Measurements from ENCODE around the gene CDH8. TPM values are rescaled to one million over a fixed set of nuclear protein-coding genes. Genes with fewer than 3 reads are reported as not detected.
"Not testable (repeated sequence)": the region's sequence is repeated elsewhere in the genome, so short reads cannot be mapped to it uniquely, and the experiment has no call there.

Gene CDH8
- total and polyA plus RNA-seq, 8 donors = 0.05 to 0.20 (median 0.15) TPM; not detected in 4

GRCh38 chr16:61921373-61921772, 114.9 kb downstream of the CDH8 start:
- 36 to 60% methylated on average over 3 of the region's 3 CpGs for WGBS, 2 donors

GRCh38 chr16:61917865-61918826, 118.1 kb downstream of the CDH8 start:
- DNase-seq; H3K36me3 ChIP-seq; intact Hi-C loops (cut with DNase I); H3K4me1 ChIP-seq; FAIRE-seq; H3K27ac ChIP-seq; H3K4me3 ChIP-seq; H3K9me3 ChIP-seq; ATAC-seq; H3K27me3 ChIP-seq: not testable (repeated sequence)
- WGBS, 2 donors = 60 to 74% methylated on average over 28 to 35 of the region's 37 CpGs

More at GRCh38 chr16:61921373-61921772, 114.9 kb downstream of the CDH8 start:
- ATAC-seq (no peak), FAIRE-seq (no peak), DNase-seq (no peak)
- no peak for TF ChIP-seq CTCF (IDR thresholded peaks at IDR 0.05)
- H3K36me3 ChIP-seq = no peaks in the 10 kb centered on the region
- H3K9me3 ChIP-seq = no peaks in the 10 kb centered on the region
- no peak overlapping the region for H3K27ac ChIP-seq
- intact Hi-C loops (cut with DNase I) = no loop called here
- H3K4me1 ChIP-seq = no peaks in the 10 kb centered on the region
- H3K4me3 ChIP-seq = no peak overlapping the region
- no peaks in the 10 kb centered on the region for H3K27me3 ChIP-seq

GRCh38 chr16:61915569-61915968, 120.7 kb downstream of the CDH8 start:
- no peaks in the 10 kb centered on the region for H3K27me3 ChIP-seq
- TF ChIP-seq CTCF (IDR thresholded peaks at IDR 0.05) = no peak
- no peaks in the 10 kb centered on the region for H3K36me3 ChIP-seq
- no peak overlapping the region for H3K27ac ChIP-seq
- DNase-seq = no peak
- no peaks in the 10 kb centered on the region for H3K4me1 ChIP-seq
- 48 to 77% methylated on average over 3 of the region's 3 CpGs for WGBS, 2 donors
- no peak for FAIRE-seq
- no peak for ATAC-seq
- H3K4me3 ChIP-seq = no peak overlapping the region
- intact Hi-C loops (cut with DNase I) = no loop called here
- no peaks in the 10 kb centered on the region for H3K9me3 ChIP-seq

- Histone ChIP-seq H3K27me3 (no peaks in the 10 kb centered on the region), H3K4me3 (no peak overlapping the region), H3K36me3 (no peaks in the 10 kb centered on the region), H3K9me3 (no peaks in the 10 kb centered on the region), H3K4me1 (no peaks in the 10 kb centered on the region), H3K27ac (no peak overlapping the region)
- ATAC-seq = no peak
- no peak for TF ChIP-seq CTCF (IDR thresholded peaks at IDR 0.05)
- intact Hi-C loops (cut with DNase I) = no loop called here
- no peak for FAIRE-seq
- no peak for DNase-seq
- WGBS, 2 donors = 40 to 50% methylated on average over 3 of the region's 3 CpGs
Observed at GRCh38 chr16:61909074-61909473, 127.2 kb downstream of the CDH8 start.

- H3K36me3 ChIP-seq = no peaks in the 10 kb centered on the region
- H3K9me3 ChIP-seq = no peaks in the 10 kb centered on the region
- intact Hi-C loops (cut with DNase I) = no loop called here
- 43 to 61% methylated on average over 1 of the region's 1 CpG for WGBS, 2 donors
- FAIRE-seq = no peak
- no peak for TF ChIP-seq CTCF (IDR thresholded peaks at IDR 0.05)
- no peak for ATAC-seq
- H3K27me3 ChIP-seq = no peaks in the 10 kb centered on the region
- no peaks in the 10 kb centered on the region for H3K4me1 ChIP-seq
- no peak overlapping the region for H3K27ac ChIP-seq
- H3K4me3 ChIP-seq = no peak overlapping the region
- no peak for DNase-seq
Observed at GRCh38 chr16:61908426-61908825, 127.8 kb downstream of the CDH8 start.

Measured in pancreas (tissue), 10 donors.